Hepatocyte (in vitro differentiated cells): Measurements from ENCODE around the gene MYBPC2. TPM values are rescaled to one million over a fixed set of nuclear protein-coding genes. Genes with fewer than 3 reads are reported as not detected.

Experiments
- DNase-seq: peaks from one replicate; pipeline ENCODE4 v3.0.0-alpha.2; 2016; ENCODE audit warnings: low spot score
- H2AFZ ChIP-seq: fragments of 200-600 bp; sonication (generic); 2 replicates; pipeline ENCODE4 v1.6.0; 2016; ENCODE audit warnings: antibody characterized with exemption, mild to moderate bottlenecking
- H3K27ac ChIP-seq: fragments of 200-600 bp; sonication (generic); 2 replicates; pipeline ENCODE4 v1.5.1; 2016; ENCODE audit warnings: mild to moderate bottlenecking
- H3K27me3 ChIP-seq: fragments of 200-600 bp; sonication (generic); 2 replicates; pipeline ENCODE4 v1.6.1; 2016
- H3K36me3 ChIP-seq: fragments of 200-600 bp; sonication (generic); replicated peaks from 2 replicates; pipeline ENCODE4 v1.5.1; 2016; ENCODE audit warnings: low read depth; ENCODE audit not compliant: insufficient read depth
- H3K4me1 ChIP-seq: fragments of 200-600 bp; sonication (generic); 2 replicates; pipeline ENCODE4 v1.5.1; 2016; ENCODE audit warnings: mild to moderate bottlenecking, moderate library complexity; ENCODE audit not compliant: insufficient read depth
- H3K4me2 ChIP-seq: fragments of 200-600 bp; sonication (generic); 2 replicates; pipeline ENCODE4 v1.6.0; 2016
- H3K4me3 ChIP-seq: fragments of 200-600 bp; sonication (generic); 2 replicates; pipeline ENCODE4 v1.5.1; 2016; ENCODE audit warnings: mild to moderate bottlenecking
- H3K79me2 ChIP-seq: fragments of 200-600 bp; sonication (generic); 2 replicates; pipeline ENCODE4 v1.6.0; 2017; ENCODE audit warnings: mild to moderate bottlenecking
- H3K9me2 ChIP-seq: fragments of 200-600 bp; sonication (generic); replicated peaks from 2 replicates; pipeline ENCODE4 v1.6.0; 2017; ENCODE audit warnings: mild to moderate bottlenecking; ENCODE audit not compliant: insufficient read depth
- H3K9me3 ChIP-seq: fragments of 200-600 bp; sonication (generic); 2 replicates; pipeline ENCODE4 v1.5.1; 2016; ENCODE audit warnings: low read depth, mild to moderate bottlenecking
- H4K20me1 ChIP-seq: fragments of 200-600 bp; sonication (generic); 2 replicates; pipeline ENCODE4 v1.6.0; 2016; ENCODE audit warnings: mild to moderate bottlenecking; ENCODE audit not compliant: insufficient read depth, poor library complexity, severe bottlenecking
- CTCF ChIP-seq: fragments of 200-600 bp; sonication (generic); IDR thresholded peaks from 2 replicates; pipeline ENCODE4 v1.5.1; 2016; ENCODE audit warnings: antibody characterized with exemption, mild to moderate bottlenecking; ENCODE audit not compliant: poor library complexity
- EZH2 ChIP-seq: fragments of 200-600 bp; sonication (generic); IDR thresholded peaks from 2 replicates; pipeline ENCODE4 v1.6.1; 2016; ENCODE audit warnings: antibody characterized with exemption, mild to moderate bottlenecking, borderline replicate concordance
- EZH2phosphoT487 ChIP-seq: fragments of 200-600 bp; sonication (generic); IDR thresholded peaks from one replicate; pipeline ENCODE4 v1.6.1; 2018; ENCODE audit warnings: antibody characterized with exemption, mild to moderate bottlenecking, low read depth, moderate library complexity; ENCODE audit not compliant: unreplicated experiment, severe bottlenecking
- WGBS: methylation state at CpG from one replicate; pipeline ENCODE4 v1.1.6; 2016; ENCODE audit warnings: low lambda C conversion rate; ENCODE audit errors: missing lambda C conversion rate; 5-methylcytosine and 5-hydroxymethylcytosine counted together
- polyA plus RNA-seq: library from polyadenylated mRNA; unstranded; fragments of >200 nt; fragmentation: Nextera tagmentation; extraction: Ambion mirVana; gene quantifications from 2 replicates; pipeline ENCODE4 v1.2.1, GENCODE V29; 2016
- total RNA-seq: library from RNA; depleted of rRNA; stranded (reverse); fragments of >200 nt; gene quantifications from 2 replicates; pipeline ENCODE4 v1.2.3, GENCODE V29; 2014

Gene MYBPC2
- total and polyA plus RNA-seq, 2 experiments from 2014 or later: 0.07 TPM; not detected in 1

GRCh38 chr19:50422397-50423278, 10.1 kb upstream of the MYBPC2 start:
- no peaks in the 10 kb centered on the region for H3K9me2 ChIP-seq
- no peaks in the 10 kb centered on the region for H3K79me2 ChIP-seq
- no peak overlapping the region for H2AFZ ChIP-seq
- H3K27ac ChIP-seq: peak overlapping the region; percentile 51
- no peak overlapping the region for H3K4me3 ChIP-seq
- H3K4me2 ChIP-seq: no peak overlapping the region
- WGBS: 91% methylated on average over 16 of the region's 18 CpGs
- no peak for DNase-seq
- H3K9me3 ChIP-seq: no peaks in the 10 kb centered on the region
- TF ChIP-seq EZH2phosphoT487 (no peak), EZH2 (no peak), CTCF (no peak)
- peaks cover 26% of the 10 kb centered on the region for H3K27me3 ChIP-seq
- H3K4me1 ChIP-seq: peaks cover 7% of the 10 kb centered on the region
- no peaks in the 10 kb centered on the region for H4K20me1 ChIP-seq
- no peaks in the 10 kb centered on the region for H3K36me3 ChIP-seq

GRCh38 chr19:50423279-50424113, 9.2 kb upstream of the MYBPC2 start:
- Histone ChIP-seq H3K4me2 (no peak overlapping the region), H3K36me3 (no peaks in the 10 kb centered on the region), H3K9me3 (no peaks in the 10 kb centered on the region), H4K20me1 (no peaks in the 10 kb centered on the region), H3K27ac (peak overlapping the region; percentile 51), H3K4me1 (peaks cover 3% of the 10 kb centered on the region), H3K4me3 (no peak overlapping the region), H2AFZ (no peak overlapping the region), H3K79me2 (no peaks in the 10 kb centered on the region), H3K27me3 (peaks cover 20% of the 10 kb centered on the region), H3K9me2 (no peaks in the 10 kb centered on the region)
- WGBS: 83% methylated on average over 22 of the region's 22 CpGs
- TF ChIP-seq CTCF (no peak), EZH2 (no peak), EZH2phosphoT487 (no peak)
- peak; percentile 55 for DNase-seq

GRCh38 chr19:50425581-50425980, 7.1 kb upstream of the MYBPC2 start:
- no peak for DNase-seq
- peaks cover 2% of the 10 kb centered on the region for H3K27me3 ChIP-seq
- no peak for TF ChIP-seq EZH2phosphoT487
- no peak for TF ChIP-seq EZH2
- TF ChIP-seq CTCF: no peak
- 83% methylated on average over 7 of the region's 7 CpGs for WGBS
- no peak overlapping the region for H3K4me2 ChIP-seq
- no peaks in the 10 kb centered on the region for H3K36me3 ChIP-seq
- no peaks in the 10 kb centered on the region for H3K79me2 ChIP-seq
- no peaks in the 10 kb centered on the region for H4K20me1 ChIP-seq
- H3K9me3 ChIP-seq: no peaks in the 10 kb centered on the region
- no peak overlapping the region for H3K27ac ChIP-seq
- no peaks in the 10 kb centered on the region for H3K4me1 ChIP-seq
- H3K9me2 ChIP-seq: no peaks in the 10 kb centered on the region
- H3K4me3 ChIP-seq: no peak overlapping the region
- no peak overlapping the region for H2AFZ ChIP-seq
